CD4-positive, CD25-positive, alpha-beta regulatory T cell (primary cell): Measurements from ENCODE around the gene NKD1. TPM values are rescaled to one million over a fixed set of nuclear protein-coding genes. Genes with fewer than 3 reads are reported as not detected.

Experiments
- ATAC-seq, 2 donors: fragments of 150-1000 bp; cut with Tn5 transposase; one replicate each; pipeline ENCODE4 v1.10.0; 2021; ENCODE audit warnings: low read depth in 2 of 2, moderate number of reproducible peaks in 2 of 2, moderate library complexity in 1 of 2
- DNase-seq, 3 donors: peaks; one replicate each; pipeline versions ENCODE4 v3.0.0 to v3.0.0-alpha.2; 2012 to 2022; ENCODE audit warnings: mixed read lengths in 1 of 3
- H3K27ac ChIP-seq: one replicate; pipeline ENCODE4 v1.7.0; 2013; ENCODE audit warnings: mild to moderate bottlenecking, low read length; ENCODE audit not compliant: insufficient read depth, poor library complexity, severe bottlenecking
- H3K27me3 ChIP-seq: one replicate; pipeline ENCODE4 v1.7.0; 2013; ENCODE audit warnings: low read length; ENCODE audit not compliant: control insufficient read depth, insufficient read depth
- H3K36me3 ChIP-seq: one replicate; pipeline ENCODE4 v1.7.0; 2013; ENCODE audit warnings: mild to moderate bottlenecking, low read length, moderate library complexity; ENCODE audit not compliant: control insufficient read depth, insufficient read depth
- H3K4me1 ChIP-seq: 2 replicates; pipeline ENCODE4 v1.7.0; 2013; ENCODE audit warnings: mild to moderate bottlenecking, low read length; ENCODE audit not compliant: insufficient read depth, control insufficient read depth, poor library complexity, severe bottlenecking
- H3K4me3 ChIP-seq: one replicate; pipeline ENCODE4 v1.7.0; 2013; ENCODE audit warnings: low read depth, mild to moderate bottlenecking, low read length, moderate library complexity
- H3K9me3 ChIP-seq, 2 experiments: 1 replicate in 1 of 2; 2 replicates in 1 of 2; pipeline ENCODE4 v1.7.0; 2013; ENCODE audit warnings: low read length in 2 of 2, mild to moderate bottlenecking in 1 of 2, moderate library complexity in 1 of 2; ENCODE audit not compliant: control insufficient read depth in 2 of 2
- H3K27ac Mint-ChIP-seq, 3 donors: one replicate each; pipeline ENCODE4 v1.8.0; 2020 to 2022; ENCODE audit warnings: mild to moderate bottlenecking in 3 of 3, mixed read lengths in 3 of 3, moderate library complexity in 2 of 3
- H3K27me3 Mint-ChIP-seq: one replicate; pipeline ENCODE4 v1.8.0; 2022; ENCODE audit warnings: mild to moderate bottlenecking, mixed read lengths
- H3K36me3 Mint-ChIP-seq: one replicate; pipeline ENCODE4 v1.8.0; 2020; ENCODE audit warnings: mixed read lengths
- H3K4me1 Mint-ChIP-seq, 4 donors: one replicate each; pipeline ENCODE4 v1.8.0; 2020 to 2022; ENCODE audit warnings: mixed read lengths in 4 of 4, mild to moderate bottlenecking in 1 of 4
- H3K4me3 Mint-ChIP-seq, 4 donors: one replicate each; pipeline ENCODE4 v1.8.0; 2020 to 2022; ENCODE audit warnings: mild to moderate bottlenecking in 4 of 4, mixed read lengths in 4 of 4, moderate library complexity in 3 of 4
- H3K9me3 Mint-ChIP-seq, 7 donors: one replicate each; pipeline ENCODE4 v1.8.0; 2020 to 2022; ENCODE audit warnings: mixed read lengths in 7 of 7, mild to moderate bottlenecking in 3 of 7, moderate library complexity in 2 of 7
- polyA plus RNA-seq, 4 donors: library from polyadenylated mRNA; unstranded; fragments of 300-500 nt; fragmentation: Illumina TruSeq; gene quantifications; one replicate each; pipeline ENCODE4 v1.2.3, GENCODE V29; 2021
- total RNA-seq: library from RNA; stranded (reverse); gene quantifications from one replicate; pipeline ENCODE4 v1.2.3, GENCODE V29; 2022

Gene NKD1
- total and polyA plus RNA-seq, 5 donors from 2014 or later: 0.10 to 2.4 (median 0.65) TPM; not detected in 1

DNA sequence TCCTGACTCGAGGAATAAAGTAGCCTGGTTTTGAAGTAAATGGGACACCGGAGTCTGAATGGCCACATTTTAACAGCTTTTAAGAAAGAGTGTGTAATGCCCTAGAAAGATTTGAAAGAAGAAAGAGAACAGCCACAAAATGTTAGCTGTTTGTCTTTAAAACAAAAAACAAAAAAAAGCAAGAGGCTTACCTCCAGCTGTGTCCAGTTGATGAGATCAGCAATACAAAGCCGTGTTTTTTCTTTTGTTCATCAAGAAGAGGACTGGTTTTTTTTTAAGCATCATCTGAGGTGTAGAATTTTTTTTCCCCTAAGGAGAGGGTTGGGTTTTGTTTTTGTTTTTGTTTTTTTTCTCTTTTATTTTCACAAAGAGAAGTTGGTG lies 58.8 kb downstream of the NKD1 start:
- no peak overlapping the region for H3K27ac Mint-ChIP-seq
- no peak overlapping the region for H3K27ac ChIP-seq
- no peak for ATAC-seq

DNA sequence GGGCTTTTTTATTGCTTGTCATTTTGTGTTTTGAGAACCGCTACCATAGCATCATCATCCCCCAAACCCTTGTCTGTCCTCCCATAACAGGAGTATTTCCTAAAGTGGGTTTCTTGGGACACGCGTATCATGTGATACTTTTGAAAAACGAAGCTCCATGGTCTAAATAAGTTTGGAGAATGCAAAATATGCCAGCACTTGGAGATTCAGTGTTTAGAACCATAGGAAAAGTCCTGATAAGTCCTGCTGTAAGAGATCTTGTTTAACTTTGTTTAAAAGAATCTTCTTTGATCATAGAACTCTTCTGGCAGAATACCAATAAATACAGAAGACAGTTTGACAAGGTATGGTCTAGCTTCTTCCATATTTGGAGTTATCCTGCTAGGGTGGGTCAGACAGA lies 59.3 kb downstream of the NKD1 start:
- H3K27me3 Mint-ChIP-seq: no peaks in the 10 kb centered on the region
- no peaks in the 10 kb centered on the region for H3K27me3 ChIP-seq

More for the DNA sequence above, 58.8 kb downstream of the NKD1 start:
- DNase-seq: no peak
- Mint-ChIP-seq H3K4me3 (no peak overlapping the region), H3K4me1 (peaks cover 0 to 22% (median 7%) of the 10 kb centered on the region in 4 donors), H3K27me3 (no peaks in the 10 kb centered on the region), H3K9me3 (no peaks in the 10 kb centered on the region), H3K36me3 (peaks cover 10% of the 10 kb centered on the region)
- Histone ChIP-seq H3K27me3 (no peaks in the 10 kb centered on the region), H3K9me3 (no peaks in the 10 kb centered on the region), H3K4me3 (no peak overlapping the region), H3K36me3 (no peaks in the 10 kb centered on the region), H3K4me1 (peaks cover 8% of the 10 kb centered on the region)

DNA sequence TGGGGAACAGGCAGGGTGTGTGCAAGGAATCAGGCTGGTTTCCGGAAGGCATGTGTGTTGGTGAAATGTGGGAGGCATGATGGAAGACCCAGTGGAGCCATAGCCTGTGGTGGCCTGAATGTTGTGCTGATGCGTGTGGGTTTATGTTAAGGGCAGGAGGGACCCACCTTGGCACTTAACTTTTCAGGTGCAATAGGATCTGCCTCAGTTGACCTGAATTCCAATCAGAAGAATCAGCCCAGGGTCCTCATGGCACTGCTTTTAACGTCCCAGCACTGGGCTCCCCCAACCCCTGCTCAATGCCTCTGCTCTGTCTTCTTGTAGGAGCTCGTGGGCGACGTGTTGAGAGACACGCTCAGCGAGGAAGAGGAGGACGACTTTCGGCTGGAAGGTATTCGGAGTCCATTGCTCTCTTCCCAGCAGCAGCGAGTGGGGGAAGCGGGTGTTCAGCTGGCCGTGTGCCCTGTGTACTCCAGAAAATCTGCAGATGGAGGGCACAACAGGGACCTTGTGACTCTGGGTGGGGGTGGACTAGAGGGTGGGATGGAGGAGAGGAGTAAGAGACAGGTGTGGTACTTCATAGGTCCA lies 59.9 kb downstream of the NKD1 start:
- no peak overlapping the region for H3K4me3 Mint-ChIP-seq
- H3K27ac Mint-ChIP-seq: no peak overlapping the region
- no peaks in the 10 kb centered on the region for H3K9me3 ChIP-seq
- H3K36me3 Mint-ChIP-seq: peaks cover 10% of the 10 kb centered on the region
- ATAC-seq: no peak
- no peaks in the 10 kb centered on the region for H3K27me3 ChIP-seq
- no peaks in the 10 kb centered on the region for H3K4me1 ChIP-seq
- H3K27ac ChIP-seq: no peak overlapping the region
- H3K36me3 ChIP-seq: no peaks in the 10 kb centered on the region
- no peaks in the 10 kb centered on the region for H3K27me3 Mint-ChIP-seq
- no peak for DNase-seq
- peaks cover 0 to 12% (median 2%) of the 10 kb centered on the region in 4 donors for H3K4me1 Mint-ChIP-seq
- H3K4me3 ChIP-seq: no peak overlapping the region
- H3K9me3 Mint-ChIP-seq: no peaks in the 10 kb centered on the region

More for the DNA sequence above, 59.3 kb downstream of the NKD1 start:
- Histone ChIP-seq H3K36me3 (no peaks in the 10 kb centered on the region), H3K27ac (no peak overlapping the region), H3K9me3 (no peaks in the 10 kb centered on the region), H3K4me3 (no peak overlapping the region), H3K4me1 (peaks cover 4% of the 10 kb centered on the region)
- peaks cover 0 to 18% (median 6%) of the 10 kb centered on the region in 4 donors for H3K4me1 Mint-ChIP-seq
- H3K36me3 Mint-ChIP-seq: peaks cover 10% of the 10 kb centered on the region
- ATAC-seq (no peak), DNase-seq (no peak)
- H3K9me3 Mint-ChIP-seq: no peaks in the 10 kb centered on the region
- no peak overlapping the region for H3K27ac Mint-ChIP-seq
- H3K4me3 Mint-ChIP-seq: no peak overlapping the region

DNA sequence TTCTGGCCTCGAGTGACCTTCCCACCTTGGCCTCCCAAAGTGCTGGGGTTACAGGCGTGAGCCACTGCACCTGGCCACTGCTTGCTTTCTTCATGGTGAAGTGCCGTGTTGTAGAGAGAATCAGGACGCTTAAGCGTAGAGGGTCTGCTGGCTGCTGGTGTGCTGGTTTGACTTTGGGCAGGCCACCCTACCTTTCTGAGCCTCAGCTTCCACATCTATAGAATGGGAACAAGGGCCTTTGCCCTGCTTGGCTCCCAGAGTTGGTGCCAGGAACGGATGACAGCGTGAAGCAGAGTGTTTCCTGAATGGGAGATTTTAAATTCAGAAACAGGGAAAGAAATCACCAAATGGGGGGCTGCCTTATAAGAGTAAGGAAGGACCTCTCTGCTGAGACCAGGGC lies 60.9 kb downstream of the NKD1 start:
- Histone ChIP-seq H3K4me1 (no peaks in the 10 kb centered on the region), H3K9me3 (no peaks in the 10 kb centered on the region), H3K4me3 (no peak overlapping the region), H3K27me3 (no peaks in the 10 kb centered on the region), H3K27ac (no peak overlapping the region), H3K36me3 (no peaks in the 10 kb centered on the region)
- peak overlapping the region in 2 of 3 donors; percentile 54 to 81 for H3K27ac Mint-ChIP-seq
- DNase-seq (no peak), ATAC-seq (no peak)
- H3K4me1 Mint-ChIP-seq: peaks cover 0 to 5% (median 1%) of the 10 kb centered on the region in 4 donors
- peaks cover 10% of the 10 kb centered on the region for H3K36me3 Mint-ChIP-seq
- no peak overlapping the region for H3K4me3 Mint-ChIP-seq
- H3K27me3 Mint-ChIP-seq: no peaks in the 10 kb centered on the region
- H3K9me3 Mint-ChIP-seq: no peaks in the 10 kb centered on the region

DNA sequence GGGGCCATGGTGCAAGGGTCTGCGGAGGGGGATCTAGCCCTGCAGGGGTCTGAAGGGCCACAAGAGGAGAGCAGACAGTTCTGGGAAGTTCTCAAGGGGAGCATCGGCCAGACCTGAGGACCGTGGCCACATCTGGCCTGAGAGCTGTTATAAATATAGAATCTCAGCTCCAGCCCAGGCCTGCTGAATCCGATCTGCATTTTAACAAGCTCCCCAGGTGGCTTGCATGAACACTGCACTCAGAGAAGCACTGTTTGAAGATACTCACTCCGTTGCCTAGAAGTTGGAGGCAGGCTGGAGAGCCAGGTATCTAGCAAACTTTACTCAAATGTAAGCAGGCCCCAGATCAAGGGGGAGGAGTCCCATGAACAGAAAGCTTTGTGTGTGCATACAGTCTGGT lies 61.3 kb downstream of the NKD1 start:
- Mint-ChIP-seq H3K27me3 (no peaks in the 10 kb centered on the region), H3K4me3 (no peak overlapping the region), H3K4me1 (peaks cover 0 to 7% (median 2%) of the 10 kb centered on the region in 4 donors), H3K36me3 (peaks cover 10% of the 10 kb centered on the region), H3K9me3 (no peaks in the 10 kb centered on the region), H3K27ac (peak overlapping the region in 2 of 3 donors; percentile 54 to 81)
- ATAC-seq (no peak), DNase-seq (no peak)
- Histone ChIP-seq H3K4me1 (no peaks in the 10 kb centered on the region), H3K9me3 (no peaks in the 10 kb centered on the region), H3K27me3 (no peaks in the 10 kb centered on the region), H3K27ac (no peak overlapping the region), H3K4me3 (no peak overlapping the region), H3K36me3 (no peaks in the 10 kb centered on the region)

DNA sequence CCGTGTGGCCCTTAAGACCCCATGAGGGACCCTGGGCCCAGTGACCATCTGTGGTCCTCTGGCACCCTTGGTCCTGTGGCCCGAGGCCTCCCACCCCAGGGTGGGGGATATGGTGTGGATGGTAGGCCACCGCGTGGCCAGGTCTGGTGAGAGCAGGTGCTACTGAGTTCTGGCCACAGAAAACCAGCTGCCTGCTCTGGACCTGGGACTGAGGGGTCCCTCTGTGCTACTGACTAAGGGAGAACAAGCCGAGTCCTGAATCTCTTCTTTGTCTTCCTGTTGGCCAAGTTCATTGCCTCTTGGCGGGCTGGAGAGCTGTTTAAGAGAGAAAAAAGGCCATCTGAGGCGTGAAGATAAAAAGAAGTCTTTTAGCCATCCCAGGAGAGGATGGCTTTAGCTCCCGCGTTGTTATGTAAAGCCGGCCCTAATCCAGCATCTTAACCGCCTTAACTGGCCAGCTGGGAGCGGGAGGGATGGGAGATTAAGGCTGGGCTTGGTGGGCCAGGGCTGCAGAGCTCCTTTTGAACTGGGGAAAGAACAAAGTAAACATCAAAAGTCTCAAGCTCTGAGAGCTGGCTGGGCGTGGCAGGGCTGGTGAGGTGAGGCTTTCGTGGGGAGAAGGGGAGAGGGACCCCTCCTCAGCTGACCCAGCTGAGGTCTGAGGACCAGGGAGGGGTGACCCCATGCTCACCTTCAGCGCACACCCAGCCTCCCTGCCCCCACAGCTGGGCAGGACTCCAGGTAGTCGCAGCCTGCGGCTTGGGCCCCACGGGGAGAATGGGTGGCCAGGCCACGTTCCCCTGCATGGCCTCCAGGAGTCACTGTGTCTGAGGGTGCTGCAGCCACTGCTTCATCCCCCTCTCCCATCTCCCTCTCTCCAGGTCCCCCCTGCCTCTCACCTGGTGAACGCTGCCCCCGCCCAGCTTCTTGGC lies 62.4 kb downstream of the NKD1 start:
- Mint-ChIP-seq H3K4me3 (no peak overlapping the region), H3K27me3 (no peaks in the 10 kb centered on the region), H3K27ac (peak overlapping the region in 2 of 3 donors; percentile 51 to 52), H3K9me3 (no peaks in the 10 kb centered on the region), H3K4me1 (peaks cover 0 to 9% (median 2%) of the 10 kb centered on the region in 4 donors), H3K36me3 (peaks cover 10% of the 10 kb centered on the region)
- Histone ChIP-seq H3K27me3 (no peaks in the 10 kb centered on the region), H3K36me3 (no peaks in the 10 kb centered on the region), H3K9me3 (no peaks in the 10 kb centered on the region), H3K4me3 (no peak overlapping the region), H3K4me1 (no peaks in the 10 kb centered on the region), H3K27ac (no peak overlapping the region)
- DNase-seq (no peak), ATAC-seq (no peak)

DNA sequence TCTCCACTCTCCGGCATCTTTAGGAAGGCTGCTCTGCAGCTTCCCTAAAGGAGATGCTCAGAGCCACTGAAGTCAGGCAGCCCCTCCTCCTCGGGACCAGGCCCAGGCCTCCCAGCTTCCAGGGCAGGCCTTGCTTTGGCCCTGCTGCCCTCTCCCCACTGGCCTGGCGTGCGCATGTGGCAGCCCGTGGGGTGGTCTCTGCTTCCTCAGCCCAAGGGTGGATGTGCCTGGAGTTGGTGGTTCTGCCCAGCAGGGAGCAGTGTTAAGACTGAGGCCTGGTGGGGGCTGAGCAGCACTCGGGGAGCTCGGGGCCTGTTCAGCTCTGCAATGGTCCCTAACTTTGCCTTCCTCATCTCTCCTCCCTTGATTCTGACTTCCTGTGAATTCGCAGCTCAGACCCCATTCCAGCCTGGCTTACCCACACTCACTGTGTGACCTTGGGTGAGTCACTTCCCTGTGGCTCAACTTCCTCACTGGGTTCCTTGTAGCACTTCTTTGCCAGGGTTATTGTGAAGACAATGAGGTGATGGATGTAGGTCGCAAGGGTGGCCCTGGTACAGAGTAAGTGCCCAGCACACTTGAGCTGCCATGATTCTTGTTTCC lies 63.2 kb downstream of the NKD1 start:
- Mint-ChIP-seq H3K9me3 (no peaks in the 10 kb centered on the region), H3K4me3 (no peak overlapping the region), H3K27ac (no peak overlapping the region), H3K27me3 (no peaks in the 10 kb centered on the region), H3K36me3 (peaks cover 10% of the 10 kb centered on the region), H3K4me1 (peaks cover 0 to 10% (median 2%) of the 10 kb centered on the region in 4 donors)
- H3K27me3 ChIP-seq: no peaks in the 10 kb centered on the region
- H3K36me3 ChIP-seq: no peaks in the 10 kb centered on the region
- H3K27ac ChIP-seq: no peak overlapping the region
- H3K9me3 ChIP-seq: no peaks in the 10 kb centered on the region
- DNase-seq: no peak
- no peak overlapping the region for H3K4me3 ChIP-seq
- H3K4me1 ChIP-seq: no peaks in the 10 kb centered on the region
- peak in 1 of 2 donors; percentile 6 for ATAC-seq
